ENCODE measurements around the gene DMD.

DNA sequence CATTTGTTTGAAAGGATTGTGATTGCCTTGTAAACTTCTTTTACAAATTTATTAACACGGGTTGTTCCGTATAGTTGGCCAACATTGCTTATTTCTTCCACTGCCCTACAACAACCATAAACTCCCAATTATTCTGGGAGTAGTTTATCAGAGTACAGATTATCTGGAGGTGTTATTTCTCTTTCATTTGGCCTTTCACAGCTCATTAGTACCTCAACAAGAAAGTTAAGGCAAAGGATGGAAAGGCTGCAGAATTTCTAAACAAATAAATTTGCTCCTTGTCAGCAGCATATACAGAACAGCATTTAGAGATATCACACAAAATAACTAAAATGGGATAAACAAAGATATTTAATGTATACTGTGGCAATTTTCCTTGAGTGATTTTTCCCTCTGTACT lies 548.8 kb downstream of the DMD start:
- TF ChIP-seq, protein P1, sequence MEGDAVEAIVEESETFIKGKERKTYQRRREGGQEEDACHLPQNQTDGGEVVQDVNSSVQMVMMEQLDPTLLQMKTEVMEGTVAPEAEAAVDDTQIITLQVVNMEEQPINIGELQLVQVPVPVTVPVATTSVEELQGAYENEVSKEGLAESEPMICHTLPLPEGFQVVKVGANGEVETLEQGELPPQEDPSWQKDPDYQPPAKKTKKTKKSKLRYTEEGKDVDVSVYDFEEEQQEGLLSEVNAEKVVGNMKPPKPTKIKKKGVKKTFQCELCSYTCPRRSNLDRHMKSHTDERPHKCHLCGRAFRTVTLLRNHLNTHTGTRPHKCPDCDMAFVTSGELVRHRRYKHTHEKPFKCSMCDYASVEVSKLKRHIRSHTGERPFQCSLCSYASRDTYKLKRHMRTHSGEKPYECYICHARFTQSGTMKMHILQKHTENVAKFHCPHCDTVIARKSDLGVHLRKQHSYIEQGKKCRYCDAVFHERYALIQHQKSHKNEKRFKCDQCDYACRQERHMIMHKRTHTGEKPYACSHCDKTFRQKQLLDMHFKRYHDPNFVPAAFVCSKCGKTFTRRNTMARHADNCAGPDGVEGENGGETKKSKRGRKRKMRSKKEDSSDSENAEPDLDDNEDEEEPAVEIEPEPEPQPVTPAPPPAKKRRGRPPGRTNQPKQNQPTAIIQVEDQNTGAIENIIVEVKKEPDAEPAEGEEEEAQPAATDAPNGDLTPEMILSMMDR (IDR thresholded peaks at IDR 0.05; ENCODE audit: insufficient read depth, low read depth, low read length): no peak
- no peak for TF ChIP-seq EZH2 (IDR thresholded peaks at IDR 0.05; ENCODE audit: insufficient read depth, low read length)

All from astrocyte (in vitro differentiated cells and primary cell).